GM23248 (cell line): ENCODE measurements around the gene FOXD1. TPM values are rescaled to one million over a fixed set of nuclear protein-coding genes. Genes with fewer than 3 reads are reported as not detected.

Experiments
- DNase-seq: peaks from one replicate; pipeline ENCODE4 v3.0.0-alpha.2; 2015
- H2AFZ ChIP-seq: fragments of 200-600 bp; sonication (generic); 2 replicates; pipeline ENCODE4 v1.6.1; 2016; ENCODE audit warnings: antibody characterized with exemption
- H3F3A ChIP-seq: fragments of 200-600 bp; sonication (generic); 2 replicates; pipeline ENCODE4 v1.6.1; 2016; ENCODE audit warnings: mild to moderate bottlenecking, antibody characterized with exemption, mixed run types; ENCODE audit not compliant: insufficient read depth
- H3K27ac ChIP-seq: fragments of 200-600 bp; sonication (generic); 2 replicates; pipeline ENCODE4 v1.5.1; 2016; ENCODE audit warnings: mild to moderate bottlenecking
- H3K27me3 ChIP-seq: fragments of 200-600 bp; sonication (generic); replicated peaks from 2 replicates; pipeline ENCODE4 v1.6.1; 2016; ENCODE audit warnings: mild to moderate bottlenecking; ENCODE audit not compliant: insufficient read depth
- H3K36me3 ChIP-seq: fragments of 200-600 bp; sonication (generic); 2 replicates; pipeline ENCODE4 v1.6.1; 2016; ENCODE audit warnings: low read depth, mild to moderate bottlenecking
- H3K4me1 ChIP-seq: fragments of 200-600 bp; sonication (generic); 2 replicates; pipeline ENCODE4 v1.6.1; 2016; ENCODE audit warnings: mild to moderate bottlenecking; ENCODE audit not compliant: insufficient read depth
- H3K4me2 ChIP-seq: fragments of 200-600 bp; sonication (generic); one replicate; pipeline ENCODE4 v1.6.1; 2016; ENCODE audit warnings: mild to moderate bottlenecking; ENCODE audit not compliant: unreplicated experiment
- H3K4me3 ChIP-seq: fragments of 200-600 bp; sonication (generic); 2 replicates; pipeline ENCODE4 v1.5.1; 2016; ENCODE audit warnings: mild to moderate bottlenecking
- H3K79me2 ChIP-seq: fragments of 200-600 bp; sonication (generic); 2 replicates; pipeline ENCODE4 v1.6.1; 2016; ENCODE audit warnings: mild to moderate bottlenecking; ENCODE audit not compliant: insufficient read depth
- H3K9ac ChIP-seq: fragments of 200-600 bp; sonication (generic); 2 replicates; pipeline ENCODE4 v1.6.1; 2016; ENCODE audit warnings: mild to moderate bottlenecking
- H3K9me2 ChIP-seq: fragments of 200-600 bp; sonication (generic); 2 replicates; pipeline ENCODE4 v1.6.1; 2016; ENCODE audit warnings: mixed run types, mild to moderate bottlenecking, moderate library complexity; ENCODE audit not compliant: insufficient read depth
- H3K9me3 ChIP-seq: fragments of 200-600 bp; sonication (generic); one replicate; pipeline ENCODE4 v1.6.1; 2017; ENCODE audit warnings: low read depth
- H4K20me1 ChIP-seq: fragments of 200-600 bp; sonication (generic); 2 replicates; pipeline ENCODE4 v1.6.0; 2016; ENCODE audit not compliant: insufficient read depth
- EZH2 ChIP-seq: fragments of 200-600 bp; sonication (generic); IDR thresholded peaks from 2 replicates; pipeline ENCODE4 v1.6.1; 2018; ENCODE audit warnings: antibody characterized with exemption, mild to moderate bottlenecking; ENCODE audit not compliant: insufficient read depth, poor library complexity, severe bottlenecking
- EZH2phosphoT487 ChIP-seq: fragments of 200-600 bp; sonication (generic); IDR thresholded peaks from 2 replicates; pipeline ENCODE4 v1.6.1; 2018; ENCODE audit warnings: antibody characterized with exemption, moderate library complexity, mild to moderate bottlenecking, low read depth; ENCODE audit not compliant: insufficient read depth
- WGBS, 2 experiments: methylation state at CpG; one replicate each; pipeline ENCODE4 v1.1.6; 2015 to 2017; ENCODE audit warnings: low lambda C conversion rate in 2 of 2, low coverage in 1 of 2; ENCODE audit errors: missing lambda C conversion rate in 2 of 2; 5-methylcytosine and 5-hydroxymethylcytosine counted together
- in situ Hi-C: fragments of 300-500 bp; cut with MboI; formaldehyde crosslinking; loops from 2 replicates; pipeline ENCODE4 v1.15.0; 2020
- polyA plus RNA-seq: library from polyadenylated mRNA; unstranded; fragments of >200 nt; fragmentation: Nextera tagmentation; extraction: Ambion mirVana; gene quantifications from 2 replicates; pipeline ENCODE4 v1.2.1, GENCODE V29; 2016
- total RNA-seq: library from RNA; depleted of rRNA; stranded (reverse); fragments of >200 nt; shearing (Covaris generic); gene quantifications from 2 replicates; pipeline ENCODE4 v1.2.3, GENCODE V29; 2014

Gene FOXD1
- total and polyA plus RNA-seq, 2 experiments from 2014 or later, result 8.0 to 53.9 TPM

DNA sequence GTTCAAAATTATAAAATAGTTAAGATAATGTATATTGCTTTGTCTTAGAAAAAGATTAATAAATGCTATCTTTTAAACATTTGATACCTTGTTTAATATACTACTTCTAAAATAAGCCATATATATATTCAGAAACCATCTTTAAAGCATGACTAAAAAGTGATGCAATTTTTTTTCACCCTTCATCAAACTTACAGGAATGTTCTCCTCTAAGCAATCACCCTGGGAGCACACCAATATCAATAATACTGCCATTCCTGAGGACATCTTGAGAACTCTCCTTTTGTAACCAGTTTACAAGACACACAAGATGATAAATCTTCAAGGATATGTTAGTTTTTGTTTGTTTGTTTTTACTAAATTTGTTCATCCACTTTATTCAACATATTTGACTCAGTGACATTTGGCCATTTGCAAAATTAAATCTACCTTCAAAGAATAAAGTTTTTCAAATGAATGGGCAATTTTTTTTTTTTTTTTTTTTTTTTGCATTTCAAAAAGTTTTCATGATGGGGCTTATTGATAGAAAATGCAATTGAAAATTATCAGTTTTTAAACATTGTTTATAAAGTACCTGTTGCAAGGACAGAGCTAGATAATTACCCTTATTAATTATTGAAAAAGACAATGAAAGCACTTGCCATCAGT, 17.2 kb downstream of the FOXD1 start:
- in situ Hi-C loops, result loop anchor here (25.0 kb wide), 1 partner anchor 119 kb away; no protein-coding TSS in a partner anchor
- H3K27me3 ChIP-seq, result no peaks in the 10 kb centered on the region

DNA sequence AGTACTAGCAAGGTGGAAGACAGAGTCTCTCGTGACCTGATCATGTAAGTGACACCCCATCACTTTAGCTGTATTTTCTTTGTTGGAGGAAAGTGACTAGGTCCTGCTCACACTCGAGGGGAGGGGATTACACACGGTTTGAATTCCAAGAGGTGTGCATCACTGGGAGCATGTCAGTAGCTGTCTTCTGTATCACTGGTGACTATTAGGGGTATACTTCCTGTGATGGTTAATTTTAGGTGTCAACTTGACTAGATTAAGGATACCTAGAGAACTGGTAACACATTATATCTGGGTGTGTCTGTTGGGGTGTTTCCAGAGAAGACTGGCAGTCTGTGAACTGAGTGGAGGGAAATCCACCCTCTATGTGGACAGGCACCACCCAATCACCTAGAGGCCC, 22.5 kb downstream of the FOXD1 start:
- WGBS, 2 experiments, result 61 to 71% methylated on average over 3 of the region's 3 CpGs
- in situ Hi-C loops, result loop anchor here (25.0 kb wide), 1 partner anchor 114 kb away; no protein-coding TSS in a partner anchor

More for the DNA sequence above, 17.2 kb downstream of the FOXD1 start:
- TF ChIP-seq EZH2phosphoT487 (no peak), EZH2 (no peak)
- no peaks in the 10 kb centered on the region for H3K36me3 ChIP-seq
- no peak overlapping the region for H3K4me2 ChIP-seq
- H3K9me2 ChIP-seq, result peaks cover 7% of the 10 kb centered on the region; the same call in 1 of the 2 replicates
- peaks cover 27% of the 10 kb centered on the region for H3K4me1 ChIP-seq
- H3K79me2 ChIP-seq, result no peaks in the 10 kb centered on the region
- H2AFZ ChIP-seq, result no peak overlapping the region
- H3F3A ChIP-seq, result peaks cover 15% of the 10 kb centered on the region
- peak; percentile 30 for DNase-seq
- no peak overlapping the region for H3K9ac ChIP-seq
- H4K20me1 ChIP-seq, result no peaks in the 10 kb centered on the region
- H3K27ac ChIP-seq, result no peak overlapping the region
- no peak overlapping the region for H3K4me3 ChIP-seq
- H3K9me3 ChIP-seq, result no peaks in the 10 kb centered on the region

DNA sequence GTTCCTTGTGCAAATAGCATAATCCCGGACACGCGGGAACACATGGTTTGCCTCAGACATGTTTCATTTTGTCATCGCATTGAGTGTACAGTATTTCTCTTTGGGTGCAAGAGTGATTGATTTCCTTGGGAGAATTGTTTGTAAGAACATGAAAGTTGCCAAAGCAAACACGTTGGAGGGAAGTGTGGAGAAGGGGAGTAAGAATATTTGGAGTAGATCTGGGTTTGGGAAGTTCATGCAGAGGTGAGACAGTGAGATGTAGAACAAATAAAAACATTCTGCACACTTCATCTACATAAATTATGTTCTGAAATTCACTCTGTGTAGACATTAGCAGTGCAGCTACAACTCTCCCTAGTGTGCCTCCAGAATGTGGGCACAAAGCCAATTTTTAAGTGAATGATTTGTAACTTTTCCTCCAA, 24.0 kb downstream of the FOXD1 start:
- in situ Hi-C loops, result no loop called here
- Histone ChIP-seq H3K9me2 (peaks cover 7% of the 10 kb centered on the region; the same call in 1 of the 2 replicates), H3K27me3 (no peaks in the 10 kb centered on the region), H2AFZ (no peak overlapping the region), H3K27ac (no peak overlapping the region), H3K9me3 (no peaks in the 10 kb centered on the region), H4K20me1 (no peaks in the 10 kb centered on the region), H3K79me2 (no peaks in the 10 kb centered on the region), H3K4me3 (no peak overlapping the region), H3K4me1 (0 out of 2 replicates have a peak, but pooled peaks cover 6% of the 10 kb centered on the region), H3K36me3 (no peaks in the 10 kb centered on the region), H3K4me2 (no peak overlapping the region), H3K9ac (no peak overlapping the region), H3F3A (no peaks in the 10 kb centered on the region)
- DNase-seq, result no peak
- no peak for TF ChIP-seq EZH2phosphoT487
- 64 to 65% methylated on average over 5 of the region's 5 CpGs for WGBS, 2 experiments

More for the DNA sequence above, 22.5 kb downstream of the FOXD1 start:
- Histone ChIP-seq H3K4me2 (no peak overlapping the region), H3K9me2 (peaks cover 7% of the 10 kb centered on the region; the same call in 1 of the 2 replicates), H3K4me1 (peaks cover 2% of the 10 kb centered on the region; the same call in 1 of the 2 replicates), H2AFZ (no peak overlapping the region), H3K36me3 (no peaks in the 10 kb centered on the region), H3K27ac (no peak overlapping the region), H3K79me2 (no peaks in the 10 kb centered on the region), H4K20me1 (no peaks in the 10 kb centered on the region), H3K9ac (no peak overlapping the region), H3K9me3 (no peaks in the 10 kb centered on the region), H3K4me3 (no peak overlapping the region), H3F3A (no peaks in the 10 kb centered on the region), H3K27me3 (no peaks in the 10 kb centered on the region)
- no peak for DNase-seq
- TF ChIP-seq EZH2 (no peak), EZH2phosphoT487 (no peak)

GRCh38 chr5:73422164-73422563, 26.4 kb downstream of the FOXD1 start:
- Histone ChIP-seq H3K36me3 (no peaks in the 10 kb centered on the region), H3K9me2 (no peaks in the 10 kb centered on the region), H3K4me3 (no peak overlapping the region), H3K27me3 (no peaks in the 10 kb centered on the region), H2AFZ (no peak overlapping the region), H3K9me3 (no peaks in the 10 kb centered on the region), H3F3A (no peaks in the 10 kb centered on the region; the same call in 1 of the 2 replicates), H3K4me1 (peaks cover 27% of the 10 kb centered on the region), H3K4me2 (no peak overlapping the region), H3K9ac (no peak overlapping the region), H4K20me1 (no peaks in the 10 kb centered on the region), H3K27ac (no peak overlapping the region), H3K79me2 (no peaks in the 10 kb centered on the region)
- 77 to 83% methylated on average over 1 of the region's 1 CpG for WGBS, 2 experiments
- TF ChIP-seq EZH2phosphoT487 (no peak), EZH2 (no peak)
- in situ Hi-C loops, result no loop called here
- no peak for DNase-seq
